ENCODE results near the gene PLLP. TPM values are rescaled to one million over a fixed set of nuclear protein-coding genes. Genes with fewer than 3 reads are reported as not detected.
A peak's percentile ranks its signal among the peaks of the same experiment; 100 is the strongest.

The PLLP gene
- polyA plus RNA-seq, 1 donor (not counting 4 experiments of a cell fraction or from before 2014, with no cell fraction given): 8.7 TPM

- Histone ChIP-seq H3K4me2 (ENCODE audit: control insufficient read depth, extremely low read depth, insufficient read depth, low read depth, low read length) (peak overlapping the region; percentile 35), H3K79me2 (ENCODE audit: control insufficient read depth, insufficient read depth, low read length) (no peaks in the 10 kb centered on the region), H4K20me1 (ENCODE audit: control insufficient read depth, extremely low read depth, insufficient read depth, low read length) (no peaks in the 10 kb centered on the region), H3K27me3 (ENCODE audit: control insufficient read depth, extremely low read depth, insufficient read depth, low read length) (no peaks in the 10 kb centered on the region), H3K4me3 (ENCODE audit: control insufficient read depth in 2 of 3, extremely low read depth in 1 of 3, insufficient read depth in 2 of 3, low read depth in 1 of 3, low read length in 3 of 3) (no peak overlapping the region), H2AFZ (ENCODE audit: control insufficient read depth, low read length) (no peak overlapping the region), H3K9me1 (ENCODE audit: control insufficient read depth, extremely low read depth, insufficient read depth, low read length) (peaks cover 2% of the 10 kb centered on the region), H3K27ac (ENCODE audit: control insufficient read depth, insufficient read depth, low read length) (peak overlapping the region; percentile 37), H3K9ac (ENCODE audit: control insufficient read depth, extremely low read depth, insufficient read depth, low read length) (no peak overlapping the region), H3K9me3 (ENCODE audit: control insufficient read depth, low read depth, low read length) (no peaks in the 10 kb centered on the region), H3K4me1 (ENCODE audit: control insufficient read depth, extremely low read depth, insufficient read depth, low read length) (peaks cover 19% of the 10 kb centered on the region), H3K36me3 (ENCODE audit: control insufficient read depth in 2 of 2, extremely low read depth in 1 of 2, insufficient read depth in 2 of 2, low read length in 2 of 2) (no peaks in the 10 kb centered on the region)
- dilution Hi-C loops (cut with MboI; ENCODE audit: extremely low pct_ligation_motif_present, low sequenced_read_pairs): no loop called here
- DNase-seq (ENCODE audit: low read depth, low spot score) (no peak), FAIRE-seq (peak; percentile 46)
- TF ChIP-seq EZH2 (IDR thresholded peaks at IDR 0.05; ENCODE audit: low read length) (no peak), CTCF (optimal IDR thresholded peaks at IDR 0.05 in 1 of 3, IDR thresholded peaks at IDR 0.05 in 1 of 3, conservative IDR thresholded peaks at IDR 0.05 in 1 of 3; ENCODE audit: extremely low read depth in 1 of 3, insufficient read depth in 2 of 3, low read length in 3 of 3) (no peak)
Measured at GRCh38 chr16:57316390-57317017, 32.0 kb upstream of the PLLP start.

DNA sequence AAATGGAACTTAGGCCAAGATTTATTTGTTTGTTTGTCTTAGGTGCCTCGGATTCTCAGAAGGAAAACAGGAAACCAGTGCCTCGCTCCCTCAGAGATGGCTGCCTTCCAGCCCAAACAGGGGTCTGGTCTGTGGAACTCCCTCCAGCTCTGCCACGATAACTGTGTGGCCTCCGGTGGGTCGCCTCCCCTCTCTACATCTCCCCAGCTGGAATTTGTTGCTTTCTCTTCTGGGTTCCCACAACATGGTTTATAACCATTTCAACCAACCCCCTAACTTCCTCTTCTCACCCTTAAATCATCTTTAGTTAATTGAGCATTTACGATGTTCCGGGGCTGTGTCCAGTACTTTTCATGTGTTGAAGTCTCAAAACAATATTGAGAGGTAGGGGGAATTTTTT lies 30.9 kb upstream of the PLLP start:
- dilution Hi-C loops (cut with MboI; ENCODE audit: extremely low pct_ligation_motif_present, low sequenced_read_pairs): no loop called here
- H3K9me1 ChIP-seq (ENCODE audit: control insufficient read depth, extremely low read depth, insufficient read depth, low read length): peaks cover 2% of the 10 kb centered on the region
- no peak overlapping the region for H3K4me2 ChIP-seq (ENCODE audit: control insufficient read depth, extremely low read depth, insufficient read depth, low read depth, low read length)
- H2AFZ ChIP-seq (ENCODE audit: control insufficient read depth, low read length): no peak overlapping the region
- DNase-seq (ENCODE audit: low read depth, low spot score): no peak
- no peaks in the 10 kb centered on the region for H3K9me3 ChIP-seq (ENCODE audit: control insufficient read depth, low read depth, low read length)
- H3K9ac ChIP-seq (ENCODE audit: control insufficient read depth, extremely low read depth, insufficient read depth, low read length): no peak overlapping the region
- H3K27me3 ChIP-seq (ENCODE audit: control insufficient read depth, extremely low read depth, insufficient read depth, low read length): no peaks in the 10 kb centered on the region
- H3K79me2 ChIP-seq (ENCODE audit: control insufficient read depth, insufficient read depth, low read length): no peaks in the 10 kb centered on the region
- TF ChIP-seq CTCF (optimal IDR thresholded peaks at IDR 0.05 in 1 of 3, IDR thresholded peaks at IDR 0.05 in 1 of 3, conservative IDR thresholded peaks at IDR 0.05 in 1 of 3; ENCODE audit: extremely low read depth in 1 of 3, insufficient read depth in 2 of 3, low read length in 3 of 3) (no peak), EZH2 (IDR thresholded peaks at IDR 0.05; ENCODE audit: low read length) (no peak)
- H3K4me1 ChIP-seq (ENCODE audit: control insufficient read depth, extremely low read depth, insufficient read depth, low read length): peaks cover 19% of the 10 kb centered on the region
- H3K4me3 ChIP-seq (ENCODE audit: control insufficient read depth in 2 of 3, extremely low read depth in 1 of 3, insufficient read depth in 2 of 3, low read depth in 1 of 3, low read length in 3 of 3): no peak overlapping the region
- H4K20me1 ChIP-seq (ENCODE audit: control insufficient read depth, extremely low read depth, insufficient read depth, low read length): no peaks in the 10 kb centered on the region
- FAIRE-seq: no peak
- no peak overlapping the region for H3K27ac ChIP-seq (ENCODE audit: control insufficient read depth, insufficient read depth, low read length)
- H3K36me3 ChIP-seq (ENCODE audit: control insufficient read depth in 2 of 2, extremely low read depth in 1 of 2, insufficient read depth in 2 of 2, low read length in 2 of 2): no peaks in the 10 kb centered on the region
